ENCODE results near the gene GALNT9.

The GALNT9 gene

GRCh38 chr12:132210223-132211055 lies 119.0 kb downstream of the GALNT9 start:
- H3K9ac ChIP-seq (ENCODE audit: low read length) = no peak overlapping the region
- no peaks in the 10 kb centered on the region for H3K4me1 ChIP-seq (ENCODE audit: low read length)
- no peak overlapping the region for H2AFZ ChIP-seq (ENCODE audit: low read depth, low read length)
- no peaks in the 10 kb centered on the region for H4K20me1 ChIP-seq (ENCODE audit: insufficient read depth, low read length)
- no peak overlapping the region for H3K27ac ChIP-seq (ENCODE audit: low read length)
- no peaks in the 10 kb centered on the region for H3K27me3 ChIP-seq (ENCODE audit: low read depth, low read length)
- no peak overlapping the region for H3K4me2 ChIP-seq (ENCODE audit: low read length)
- no peaks in the 10 kb centered on the region for H3K36me3 ChIP-seq (replicated peaks; ENCODE audit: low read depth, low read length)
- H3K79me2 ChIP-seq (ENCODE audit: low read length) = no peaks in the 10 kb centered on the region
- no peak overlapping the region for H3K4me3 ChIP-seq (ENCODE audit: low read length)
- no peak for TF ChIP-seq EZH2phosphoT487 (IDR thresholded peaks at IDR 0.05; ENCODE audit: low read depth)
- TF ChIP-seq, protein P1, sequence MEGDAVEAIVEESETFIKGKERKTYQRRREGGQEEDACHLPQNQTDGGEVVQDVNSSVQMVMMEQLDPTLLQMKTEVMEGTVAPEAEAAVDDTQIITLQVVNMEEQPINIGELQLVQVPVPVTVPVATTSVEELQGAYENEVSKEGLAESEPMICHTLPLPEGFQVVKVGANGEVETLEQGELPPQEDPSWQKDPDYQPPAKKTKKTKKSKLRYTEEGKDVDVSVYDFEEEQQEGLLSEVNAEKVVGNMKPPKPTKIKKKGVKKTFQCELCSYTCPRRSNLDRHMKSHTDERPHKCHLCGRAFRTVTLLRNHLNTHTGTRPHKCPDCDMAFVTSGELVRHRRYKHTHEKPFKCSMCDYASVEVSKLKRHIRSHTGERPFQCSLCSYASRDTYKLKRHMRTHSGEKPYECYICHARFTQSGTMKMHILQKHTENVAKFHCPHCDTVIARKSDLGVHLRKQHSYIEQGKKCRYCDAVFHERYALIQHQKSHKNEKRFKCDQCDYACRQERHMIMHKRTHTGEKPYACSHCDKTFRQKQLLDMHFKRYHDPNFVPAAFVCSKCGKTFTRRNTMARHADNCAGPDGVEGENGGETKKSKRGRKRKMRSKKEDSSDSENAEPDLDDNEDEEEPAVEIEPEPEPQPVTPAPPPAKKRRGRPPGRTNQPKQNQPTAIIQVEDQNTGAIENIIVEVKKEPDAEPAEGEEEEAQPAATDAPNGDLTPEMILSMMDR (IDR thresholded peaks at IDR 0.05; ENCODE audit: low read depth, low read length) = no peak
- no peaks in the 10 kb centered on the region for H3K9me3 ChIP-seq (ENCODE audit: insufficient read depth, low read length)

GRCh38 chr12:132209619-132210222 lies 119.7 kb downstream of the GALNT9 start:
- no peak overlapping the region for H2AFZ ChIP-seq (ENCODE audit: low read depth, low read length)

GRCh38 chr12:132208153-132208823 lies 121.1 kb downstream of the GALNT9 start:
- Histone ChIP-seq H3K79me2 (ENCODE audit: low read length) (no peaks in the 10 kb centered on the region), H3K36me3 (replicated peaks; ENCODE audit: low read depth, low read length) (no peaks in the 10 kb centered on the region), H3K4me1 (ENCODE audit: low read length) (no peaks in the 10 kb centered on the region), H2AFZ (ENCODE audit: low read depth, low read length) (no peak overlapping the region), H3K4me3 (ENCODE audit: low read length) (no peak overlapping the region), H3K9ac (ENCODE audit: low read length) (no peak overlapping the region), H3K9me3 (ENCODE audit: insufficient read depth, low read length) (no peaks in the 10 kb centered on the region), H3K27ac (ENCODE audit: low read length) (no peak overlapping the region), H3K4me2 (ENCODE audit: low read length) (no peak overlapping the region), H4K20me1 (ENCODE audit: insufficient read depth, low read length) (no peaks in the 10 kb centered on the region), H3K27me3 (ENCODE audit: low read depth, low read length) (no peaks in the 10 kb centered on the region)
- no peak for TF ChIP-seq EZH2phosphoT487 (IDR thresholded peaks at IDR 0.05; ENCODE audit: low read depth)
- TF ChIP-seq, protein P1 (IDR thresholded peaks at IDR 0.05; ENCODE audit: low read depth, low read length) = no peak

More at GRCh38 chr12:132209619-132210222, 119.7 kb downstream of the GALNT9 start:
- Histone ChIP-seq H3K4me1 (ENCODE audit: low read length) (no peaks in the 10 kb centered on the region), H3K27me3 (ENCODE audit: low read depth, low read length) (no peaks in the 10 kb centered on the region), H3K4me2 (ENCODE audit: low read length) (no peak overlapping the region), H3K9me3 (ENCODE audit: insufficient read depth, low read length) (no peaks in the 10 kb centered on the region), H3K9ac (ENCODE audit: low read length) (no peak overlapping the region), H3K27ac (ENCODE audit: low read length) (no peak overlapping the region), H3K79me2 (ENCODE audit: low read length) (no peaks in the 10 kb centered on the region), H3K36me3 (replicated peaks; ENCODE audit: low read depth, low read length) (no peaks in the 10 kb centered on the region), H4K20me1 (ENCODE audit: insufficient read depth, low read length) (no peaks in the 10 kb centered on the region), H3K4me3 (ENCODE audit: low read length) (no peak overlapping the region)
- no peak for TF ChIP-seq EZH2phosphoT487 (IDR thresholded peaks at IDR 0.05; ENCODE audit: low read depth)
- TF ChIP-seq, protein P1 (IDR thresholded peaks at IDR 0.05; ENCODE audit: low read depth, low read length) = no peak

Measured in OCI-LY3 (cell line).